Sigmoid colon (tissue), 7 donors: ENCODE measurements around the gene ZNF850. TPM values are rescaled to one million over a fixed set of nuclear protein-coding genes. Genes with fewer than 3 reads are reported as not detected.

Source experiments
- DNase-seq: peaks from one replicate; pipeline ENCODE4 v3.0.0-alpha.2; 2019
- H3K27ac ChIP-seq, 4 donors: fragments of 200-600 bp; sonication (generic); one replicate each; pipeline ENCODE4 v1.5.1; 2016 to 2019; ENCODE audit warnings: mild to moderate bottlenecking in 1 of 4
- H3K27me3 ChIP-seq, 3 donors: fragments of 200-600 bp; sonication (generic); one replicate each; pipeline ENCODE4 v1.5.1; 2019; ENCODE audit warnings: mild to moderate bottlenecking in 1 of 3
- H3K36me3 ChIP-seq, 4 donors: fragments of 200-600 bp; sonication (generic); one replicate each; pipeline ENCODE4 v1.5.1; 2016 to 2019
- H3K4me1 ChIP-seq, 4 donors: fragments of 200-600 bp; sonication (generic); one replicate each; pipeline ENCODE4 v1.5.1; 2017 to 2019
- H3K4me3 ChIP-seq, 4 donors: fragments of 200-600 bp; sonication (generic); one replicate each; pipeline ENCODE4 v1.5.1; 2017 to 2019; ENCODE audit warnings: mild to moderate bottlenecking in 2 of 4, moderate library complexity in 1 of 4
- H3K9me3 ChIP-seq, 4 donors: fragments of 200-600 bp in 3 of 4; sonication (generic) in 3 of 4; one replicate each; pipeline versions ENCODE4 v1.5.1 to v1.6.1; 2013 to 2019
- EP300 ChIP-seq, 4 donors: sonication (generic); formaldehyde crosslinking; IDR thresholded peaks; one replicate each; pipeline ENCODE4 v1.6.1; 2017; ENCODE audit warnings: antibody characterized with exemption in 4 of 4
- POLR2A ChIP-seq, 2 donors: fragments of 450-650 bp; IDR thresholded peaks; one replicate each; pipeline ENCODE4 v1.6.1; 2016; ENCODE audit warnings: antibody characterized with exemption in 2 of 2, mild to moderate bottlenecking in 2 of 2, moderate library complexity in 2 of 2
- POLR2AphosphoS5 ChIP-seq, 4 donors: sonication (generic); formaldehyde crosslinking; IDR thresholded peaks; one replicate each; pipeline ENCODE4 v1.6.1; 2017; ENCODE audit warnings: antibody characterized with exemption in 4 of 4
- WGBS, 2 donors: extraction: QIAGEN DNeasy Blood & Tissue Kit; methylation state at CpG; one replicate each; pipeline ENCODE4 v1.1.7; 2013; 5-methylcytosine and 5-hydroxymethylcytosine counted together
- intact Hi-C: fragments of 100-400 bp; cut with DNase I; formaldehyde crosslinking; loops from one replicate; pipeline ENCODE4 v1.15.1; 2023
- polyA plus RNA-seq, 3 donors: library from polyadenylated mRNA; stranded (reverse); fragments of 200-250 nt; gene quantifications; one replicate each; pipeline ENCODE4 v1.2.3, GENCODE V29; 2013
- total RNA-seq, 4 donors: library from RNA; depleted of rRNA; stranded (reverse); fragments of >200 nt; gene quantifications; one replicate each; pipeline ENCODE4 v1.1.0, GENCODE V29; 2016
- donor health status: healthy with polysubstance abuse.
- donor health status: Bipolar disorder and iron deficiency.
- donor health status: healthy.

Gene ZNF850
- total and polyA plus RNA-seq, 7 donors = 0.23 to 4.6 (median 2.2) TPM

DNA sequence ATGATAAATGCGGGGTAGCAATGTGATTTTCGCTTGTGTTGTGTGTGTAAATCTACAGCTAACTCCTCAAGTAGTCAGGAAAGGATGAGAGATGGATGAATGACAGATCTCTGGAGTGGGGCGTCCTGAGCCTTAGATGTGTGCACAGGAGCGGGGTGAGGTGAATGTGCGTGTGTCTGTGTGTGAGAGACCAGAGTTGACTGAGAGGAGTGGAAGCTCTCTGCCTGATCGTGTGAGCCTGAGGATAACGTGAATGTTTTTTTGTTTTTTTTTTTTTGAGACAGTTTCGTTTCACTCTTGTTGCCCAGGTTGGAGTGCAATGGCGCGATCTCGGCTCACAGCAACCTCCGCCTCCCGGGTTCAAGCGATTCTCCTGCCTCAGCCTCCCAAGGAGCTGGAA, 106.8 kb downstream of the ZNF850 start:
- DNase-seq = no peak
- Histone ChIP-seq H3K4me1 (peaks cover 0 to 21% (median 17%) of the 10 kb centered on the region in 4 donors), H3K27ac (no peak overlapping the region), H3K4me3 (peak overlapping the region; percentile 66 to 86 (median 76)), H3K36me3 (peaks cover 0 to 48% (median 12%) of the 10 kb centered on the region in 4 donors), H3K27me3 (no peaks in the 10 kb centered on the region), H3K9me3 (peaks cover 0 to 6% (median 3%) of the 10 kb centered on the region in 4 donors)
- 51 to 72% methylated on average over 14 of the region's 14 CpGs for WGBS, 2 donors
- intact Hi-C loops = loop anchor here (1.0 to 10.0 kb wide), 6 partner anchors 21 to 251 kb away; partner anchors contain the start of genes ZNF260, ZNF529, ZNF567 and ZNF568
- no peak for TF ChIP-seq POLR2AphosphoS5 (IDR thresholded peaks at IDR 0.05)
- TF ChIP-seq POLR2A (IDR thresholded peaks at IDR 0.05) = no peak
- no peak for TF ChIP-seq EP300 (IDR thresholded peaks at IDR 0.05)

Other genes starting within 250 kb of the ZNF850 start
- gene ZNF260, start 244.5 kb downstream of the ZNF850 start, total RNA-seq = 10 to 100 TPM in 3 of 4 donors, 1 to 10 TPM in 1; 5.7 to 11.9 (median 11.0) TPM
- gene ZNF260, start 244.5 kb downstream of the ZNF850 start, polyA plus RNA-seq = 1 to 10 TPM; 1.8 to 3.5 (median 2.8) TPM
- 10 to 100 TPM; 14.2 to 25.2 (median 20.2) TPM for gene ZNF529, start 199.5 kb downstream of the ZNF850 start, total RNA-seq
- gene ZNF529, start 199.5 kb downstream of the ZNF850 start, polyA plus RNA-seq = 1 to 10 TPM in 1 of 3 donors, under 1 TPM in 2; 0.60 to 3.5 (median 0.69) TPM
- 10 to 100 TPM; 13.2 to 22.8 (median 19.5) TPM for gene ZNF382, start 167.5 kb downstream of the ZNF850 start, total RNA-seq
- 1 to 10 TPM in 1 of 3 donors, under 1 TPM in 1, not detected in 1; 0.60 to 2.1 TPM for gene ZNF382, start 167.5 kb downstream of the ZNF850 start, polyA plus RNA-seq
- 10 to 100 TPM in 2 of 4 donors, 1 to 10 TPM in 2; 6.6 to 11.1 (median 9.4) TPM for gene ZNF461, start 106.0 kb downstream of the ZNF850 start, total RNA-seq
- gene ZNF461, start 106.0 kb downstream of the ZNF850 start, polyA plus RNA-seq = 1 to 10 TPM in 2 of 3 donors, under 1 TPM in 1; 0.92 to 3.6 (median 3.5) TPM
- 10 to 100 TPM in 2 of 4 donors, 1 to 10 TPM in 2; 7.2 to 13.9 (median 11.0) TPM for gene ZNF567, start 85.2 kb downstream of the ZNF850 start, total RNA-seq
- 1 to 10 TPM; 1.2 to 2.3 (median 2.1) TPM for gene ZNF567, start 85.2 kb downstream of the ZNF850 start, polyA plus RNA-seq
- 10 to 100 TPM in 1 of 4 donors, 1 to 10 TPM in 3; 8.6 to 13.3 (median 9.6) TPM for gene ZNF790, start 65.6 kb upstream of the ZNF850 start, total RNA-seq
- gene ZNF790, start 65.6 kb upstream of the ZNF850 start, polyA plus RNA-seq = 1 to 10 TPM; 1.8 to 3.3 (median 2.3) TPM
- 10 to 100 TPM in 1 of 4 donors, 1 to 10 TPM in 3; 4.6 to 13.0 (median 6.2) TPM for gene ZNF345, start 78.1 kb upstream of the ZNF850 start, total RNA-seq
- 1 to 10 TPM in 2 of 3 donors, under 1 TPM in 1; 0.69 to 3.6 (median 3.1) TPM for gene ZNF345, start 78.1 kb upstream of the ZNF850 start, polyA plus RNA-seq
- 1 to 10 TPM; 3.6 to 6.4 (median 4.8) TPM for gene ZNF829, start 143.5 kb upstream of the ZNF850 start, total RNA-seq
- 1 to 10 TPM in 1 of 3 donors, under 1 TPM in 2; under 0.01 to 1.3 (median 0.23) TPM for gene ZNF829, start 143.5 kb upstream of the ZNF850 start, polyA plus RNA-seq
- 10 to 100 TPM in 3 of 4 donors, 1 to 10 TPM in 1; 8.7 to 18.9 (median 14.0) TPM for gene ZNF568, start 143.5 kb upstream of the ZNF850 start, total RNA-seq
- gene ZNF568, start 143.5 kb upstream of the ZNF850 start, polyA plus RNA-seq = 1 to 10 TPM in 1 of 3 donors, under 1 TPM in 2; 0.60 to 3.2 (median 0.69) TPM